Left renal cortex interstitium (tissue), 4 donors: ENCODE results near the gene PHTF1. TPM values are rescaled to one million over a fixed set of nuclear protein-coding genes. Genes with fewer than 3 reads are reported as not detected.
A peak's percentile ranks its signal among the peaks of the same experiment; 100 is the strongest.
"Not testable (repeated sequence)": the region's sequence is repeated elsewhere in the genome, so short reads cannot be mapped to it uniquely, and the experiment has no call there.

Experiments
- DNase-seq, 4 donors: peaks; one replicate each; pipeline ENCODE4 v3.0.0-alpha.2; 2013; ENCODE audit warnings: low read depth in 4 of 4, low spot score in 2 of 4, missing footprints in 1 of 4
- polyA plus RNA-seq, 4 donors: library from polyadenylated mRNA; unstranded; fragments of 120-200 nt; gene quantifications; one replicate each; pipeline ENCODE4 v1.2.1, GENCODE V29; 2013; ENCODE audit not compliant: insufficient read length in 4 of 4

Gene PHTF1
- polyA plus RNA-seq, 4 donors = 22.2 to 28.2 (median 24.0) TPM

- no peak for DNase-seq
These were observed 26.5 kb downstream of the PHTF1 start for GRCh38 chr1:113732802-113733201.

- no peak for DNase-seq
These were observed 38.3 kb downstream of the PHTF1 start for GRCh38 chr1:113721010-113721409.

GRCh38 chr1:113718621-113719020 is 40.7 kb downstream of the PHTF1 start:
- not testable (repeated sequence) for DNase-seq

GRCh38 chr1:113717506-113717905 is 41.8 kb downstream of the PHTF1 start:
- DNase-seq = not testable (repeated sequence)

- no peak for DNase-seq
These were observed 44.5 kb downstream of the PHTF1 start for GRCh38 chr1:113714606-113715269.

- no peak for DNase-seq
These were observed 57.9 kb downstream of the PHTF1 start for GRCh38 chr1:113701429-113701828.

GRCh38 chr1:113694910-113695309 is 64.4 kb downstream of the PHTF1 start:
- DNase-seq = no peak

GRCh38 chr1:113692824-113693431 is 66.4 kb downstream of the PHTF1 start:
- DNase-seq = no peak

GRCh38 chr1:113692342-113692741 is 66.9 kb downstream of the PHTF1 start:
- no peak for DNase-seq

- no peak for DNase-seq
These were observed 68.1 kb downstream of the PHTF1 start for GRCh38 chr1:113691184-113691583.

GRCh38 chr1:113686891-113687618 is 72.2 kb downstream of the PHTF1 start:
- no peak for DNase-seq

- DNase-seq = peak in 1 of 4 donors; percentile 12
These were observed 75.1 kb downstream of the PHTF1 start for GRCh38 chr1:113684153-113684541.

- DNase-seq = no peak
These were observed 75.7 kb downstream of the PHTF1 start for GRCh38 chr1:113683384-113684152.

- no peak for DNase-seq
These were observed 77.5 kb downstream of the PHTF1 start for GRCh38 chr1:113681596-113682337.

- DNase-seq = no peak
These were observed 81.2 kb downstream of the PHTF1 start for GRCh38 chr1:113678159-113678469.

- peak; percentile 46 to 60 (median 50) for DNase-seq
These were observed 81.8 kb downstream of the PHTF1 start for GRCh38 chr1:113677250-113678158.

- DNase-seq = no peak
These were observed 82.8 kb downstream of the PHTF1 start for GRCh38 chr1:113676524-113676923.

- no peak for DNase-seq
These were observed 84.0 kb downstream of the PHTF1 start for GRCh38 chr1:113675302-113675701.

- DNase-seq = no peak
These were observed 84.7 kb downstream of the PHTF1 start for GRCh38 chr1:113674591-113674990.
